ENCODE data around the gene FLT3LG. TPM values are rescaled to one million over a fixed set of nuclear protein-coding genes. Genes with fewer than 3 reads are reported as not detected.

The FLT3LG gene
- total and polyA plus RNA-seq, 9 of the 15 experiments (the other 6 are each of a cell fraction or from before 2014, with no cell fraction given), result 0.31 to 6.4 (median 1.1) TPM

DNA sequence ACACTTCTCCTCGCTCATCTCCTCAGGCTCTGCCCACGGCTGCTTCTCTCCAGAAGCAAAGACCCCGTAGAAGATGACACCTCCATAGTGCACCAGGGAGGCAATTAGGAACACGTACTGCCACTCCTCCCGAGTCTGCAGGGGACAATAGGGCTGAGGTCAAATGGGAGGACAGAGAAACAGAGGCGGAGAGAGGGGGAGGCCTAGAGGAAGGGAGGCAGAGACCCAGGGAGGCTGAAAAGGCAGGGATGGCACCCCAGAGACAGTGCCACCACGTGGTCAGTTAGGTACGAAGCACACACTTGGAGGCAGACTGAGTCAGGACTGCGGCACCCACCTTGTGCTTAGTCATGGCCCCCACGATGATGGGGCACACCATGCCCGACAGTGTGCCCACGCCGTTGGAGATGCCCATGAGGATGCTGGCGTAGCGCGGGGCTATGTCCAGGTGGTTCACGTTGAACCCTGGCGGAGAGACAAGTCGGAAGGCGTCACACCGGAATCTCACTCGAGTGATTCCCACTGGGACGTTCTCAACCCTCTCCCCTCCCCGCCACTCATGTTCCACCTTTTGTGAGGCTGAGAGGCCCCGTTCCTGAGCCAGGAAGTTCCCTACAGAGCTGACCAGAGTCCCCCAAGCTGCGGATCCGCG, 43.2 kb upstream of the FLT3LG start (continued):
- TF ChIP-seq PURB (CRISPR knock-in tag; IDR thresholded peaks at IDR 0.05; ENCODE audit: low read depth), result no peak
- no peak for TF ChIP-seq RBM17 (IDR thresholded peaks at IDR 0.05; ENCODE audit: borderline replicate concordance, low read depth, low read length)
- TF ChIP-seq HMBOX1 (IDR thresholded peaks at IDR 0.05), result no peak
- no peak for TF ChIP-seq MCM2 (IDR thresholded peaks at IDR 0.05; ENCODE audit: low read depth)
- no peak for TF ChIP-seq GATAD2B (IDR thresholded peaks at IDR 0.05; ENCODE audit: borderline replicate concordance)
- TF ChIP-seq SMAD4 (CRISPR knock-in tag; conservative IDR thresholded peaks at IDR 0.05), result no peak; the same call in 1 of the 2 replicates
- no peak for TF ChIP-seq ELF1 (tag; IDR thresholded peaks at IDR 0.05)
- no peak for TF ChIP-seq POLR2A (conservative IDR thresholded peaks at IDR 0.05)
- TF ChIP-seq, protein P1, sequence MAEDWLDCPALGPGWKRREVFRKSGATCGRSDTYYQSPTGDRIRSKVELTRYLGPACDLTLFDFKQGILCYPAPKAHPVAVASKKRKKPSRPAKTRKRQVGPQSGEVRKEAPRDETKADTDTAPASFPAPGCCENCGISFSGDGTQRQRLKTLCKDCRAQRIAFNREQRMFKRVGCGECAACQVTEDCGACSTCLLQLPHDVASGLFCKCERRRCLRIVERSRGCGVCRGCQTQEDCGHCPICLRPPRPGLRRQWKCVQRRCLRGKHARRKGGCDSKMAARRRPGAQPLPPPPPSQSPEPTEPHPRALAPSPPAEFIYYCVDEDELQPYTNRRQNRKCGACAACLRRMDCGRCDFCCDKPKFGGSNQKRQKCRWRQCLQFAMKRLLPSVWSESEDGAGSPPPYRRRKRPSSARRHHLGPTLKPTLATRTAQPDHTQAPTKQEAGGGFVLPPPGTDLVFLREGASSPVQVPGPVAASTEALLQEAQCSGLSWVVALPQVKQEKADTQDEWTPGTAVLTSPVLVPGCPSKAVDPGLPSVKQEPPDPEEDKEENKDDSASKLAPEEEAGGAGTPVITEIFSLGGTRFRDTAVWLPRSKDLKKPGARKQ (CRISPR knock-in tag; IDR thresholded peaks at IDR 0.05), result no peak
- TF ChIP-seq HNRNPK (IDR thresholded peaks at IDR 0.05; ENCODE audit: low read depth, low read length, poor library complexity, severe bottlenecking), result no peak
- no peak for TF ChIP-seq ZNF3 (CRISPR knock-in tag; IDR thresholded peaks at IDR 0.05)
- no peak for TF ChIP-seq ZNF445 (CRISPR knock-in tag; IDR thresholded peaks at IDR 0.05; ENCODE audit: low read depth)
- TF ChIP-seq TRIM25 (IDR thresholded peaks at IDR 0.05; ENCODE audit: borderline replicate concordance), result 0 out of 2 replicates have a peak, but pooled peaks have one; percentile 32
- TF ChIP-seq ZNF512 (tag; IDR thresholded peaks at IDR 0.05), result no peak
- TF ChIP-seq, protein P2, sequence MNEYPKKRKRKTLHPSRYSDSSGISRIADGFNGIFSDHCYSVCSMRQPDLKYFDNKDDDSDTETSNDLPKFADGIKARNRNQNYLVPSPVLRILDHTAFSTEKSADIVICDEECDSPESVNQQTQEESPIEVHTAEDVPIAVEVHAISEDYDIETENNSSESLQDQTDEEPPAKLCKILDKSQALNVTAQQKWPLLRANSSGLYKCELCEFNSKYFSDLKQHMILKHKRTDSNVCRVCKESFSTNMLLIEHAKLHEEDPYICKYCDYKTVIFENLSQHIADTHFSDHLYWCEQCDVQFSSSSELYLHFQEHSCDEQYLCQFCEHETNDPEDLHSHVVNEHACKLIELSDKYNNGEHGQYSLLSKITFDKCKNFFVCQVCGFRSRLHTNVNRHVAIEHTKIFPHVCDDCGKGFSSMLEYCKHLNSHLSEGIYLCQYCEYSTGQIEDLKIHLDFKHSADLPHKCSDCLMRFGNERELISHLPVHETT (CRISPR knock-in tag; conservative IDR thresholded peaks at IDR 0.05 in 1 of 2, IDR thresholded peaks at IDR 0.05 in 1 of 2), result no peak
- no peak for TF ChIP-seq RBBP5 (IDR thresholded peaks at IDR 0.05; ENCODE audit: borderline replicate concordance, insufficient read depth, low read length, poor library complexity, severe bottlenecking)
- TF ChIP-seq KDM4B (IDR thresholded peaks at IDR 0.05; ENCODE audit: borderline replicate concordance in 2 of 2, low read depth in 1 of 2), result no peak
- TF ChIP-seq ETV5 (CRISPR knock-in tag; IDR thresholded peaks at IDR 0.05; ENCODE audit: low read depth), result no peak
- no peak for TF ChIP-seq GTF2B (IDR thresholded peaks at IDR 0.05; ENCODE audit: extremely low read depth, insufficient read length)
